OCI-LY3 (cell line): Measurements from ENCODE around the gene SYT10.

Source experiments
- EZH2phosphoT487 ChIP-seq: fragments of 200-600 bp; shearing (Covaris generic); IDR thresholded peaks from 2 replicates; pipeline ENCODE4 v1.6.1; 2018; ENCODE audit warnings: antibody characterized with exemption, mixed run types, low read depth
- TF ChIP-seq, protein P1 (sequence below): fragments of 200-600, 300-600 bp; sonication (generic); IDR thresholded peaks from 2 replicates; pipeline ENCODE4 v1.5.1; 2014; ENCODE audit warnings: antibody characterized with exemption, low read length, low read depth

DNA sequence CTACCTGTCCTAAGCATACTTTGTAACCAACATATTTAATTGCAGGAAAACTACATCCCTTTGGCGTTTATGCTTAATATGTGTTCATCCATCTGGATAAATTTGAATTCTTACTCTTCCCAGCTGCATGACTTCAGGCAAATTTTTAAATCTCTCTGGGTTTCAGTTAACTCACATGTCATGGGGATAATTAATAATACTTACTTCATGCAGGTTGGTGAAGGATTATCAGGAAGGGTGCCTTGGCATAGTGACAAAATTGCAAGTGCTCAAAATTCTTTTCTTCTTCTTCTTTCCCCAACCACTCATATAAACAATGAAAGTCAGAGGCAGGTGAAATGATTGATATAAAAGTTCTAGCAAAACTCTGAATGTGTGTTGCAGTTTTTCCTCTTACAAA is 15.9 kb downstream of the SYT10 start:
- TF ChIP-seq, protein P1, sequence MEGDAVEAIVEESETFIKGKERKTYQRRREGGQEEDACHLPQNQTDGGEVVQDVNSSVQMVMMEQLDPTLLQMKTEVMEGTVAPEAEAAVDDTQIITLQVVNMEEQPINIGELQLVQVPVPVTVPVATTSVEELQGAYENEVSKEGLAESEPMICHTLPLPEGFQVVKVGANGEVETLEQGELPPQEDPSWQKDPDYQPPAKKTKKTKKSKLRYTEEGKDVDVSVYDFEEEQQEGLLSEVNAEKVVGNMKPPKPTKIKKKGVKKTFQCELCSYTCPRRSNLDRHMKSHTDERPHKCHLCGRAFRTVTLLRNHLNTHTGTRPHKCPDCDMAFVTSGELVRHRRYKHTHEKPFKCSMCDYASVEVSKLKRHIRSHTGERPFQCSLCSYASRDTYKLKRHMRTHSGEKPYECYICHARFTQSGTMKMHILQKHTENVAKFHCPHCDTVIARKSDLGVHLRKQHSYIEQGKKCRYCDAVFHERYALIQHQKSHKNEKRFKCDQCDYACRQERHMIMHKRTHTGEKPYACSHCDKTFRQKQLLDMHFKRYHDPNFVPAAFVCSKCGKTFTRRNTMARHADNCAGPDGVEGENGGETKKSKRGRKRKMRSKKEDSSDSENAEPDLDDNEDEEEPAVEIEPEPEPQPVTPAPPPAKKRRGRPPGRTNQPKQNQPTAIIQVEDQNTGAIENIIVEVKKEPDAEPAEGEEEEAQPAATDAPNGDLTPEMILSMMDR = no peak
- TF ChIP-seq EZH2phosphoT487 = no peak
